Measurements from ENCODE around the gene PIAS2. TPM values are rescaled to one million over a fixed set of nuclear protein-coding genes. Genes with fewer than 3 reads are reported as not detected.

The PIAS2 gene
- total and polyA plus RNA-seq, 9 of the 15 experiments (the other 6 are each of a cell fraction or from before 2014, with no cell fraction given), result 2.9 to 23.9 (median 12.0) TPM

DNA sequence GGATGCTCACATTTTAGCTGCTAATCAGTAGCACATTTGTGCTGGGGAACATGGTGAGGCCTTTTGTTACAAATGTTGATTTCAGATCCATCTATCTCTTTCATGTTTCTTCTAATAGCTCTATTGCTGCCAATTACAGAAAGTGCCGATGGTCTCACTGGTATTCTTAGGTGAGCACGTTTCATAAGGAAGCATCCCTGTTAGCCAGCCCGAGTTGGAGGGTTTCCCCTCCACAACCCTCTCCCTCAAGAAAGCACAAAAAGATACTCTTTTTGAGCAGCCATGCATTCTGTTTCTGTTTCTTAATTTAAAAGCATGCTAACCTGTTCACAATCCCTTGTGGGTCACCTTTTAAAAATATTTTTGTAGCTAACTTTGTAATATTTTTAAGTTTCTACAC, 129.6 kb downstream of the PIAS2 start:
- TF ChIP-seq THRAP3 (IDR thresholded peaks at IDR 0.05; ENCODE audit: borderline replicate concordance), result no peak
- no peak for TF ChIP-seq ADNP (tag; IDR thresholded peaks at IDR 0.05)
- TF ChIP-seq KLF16 (IDR thresholded peaks at IDR 0.05), result no peak
- TF ChIP-seq ZNF668 (CRISPR knock-in tag; IDR thresholded peaks at IDR 0.05), result no peak
- no peak for TF ChIP-seq ARID3B (CRISPR knock-in tag; IDR thresholded peaks at IDR 0.05; ENCODE audit: borderline replicate concordance)
- no peak for TF ChIP-seq KLF1 (tag; IDR thresholded peaks at IDR 0.05)
- TF ChIP-seq ZNF274 (IDR thresholded peaks at IDR 0.05; ENCODE audit: borderline replicate concordance, low read depth, low read length), result no peak
- no peak for TF ChIP-seq NCOA1 (IDR thresholded peaks at IDR 0.05; ENCODE audit: low read depth)
- no peak overlapping the region for H3K27ac ChIP-seq (ENCODE audit: extremely low read depth, low read depth, low read length)
- DNase-seq (ENCODE audit: extremely low read depth in 1 of 4, low spot score in 3 of 4), result no peak
- no peak overlapping the region for H3K4me3 ChIP-seq
- WGBS (ENCODE audit: insufficient coverage, low coverage, missing lambda C conversion rate), result 31% methylated on average over 3 of the region's 3 CpGs
- BruUV-seq (replicated peaks), result no TSS peak
- ChIA-PET CTCF (ENCODE audit: low intra/inter-chr PET ratio) (no interaction called here), POLR2A (interaction anchor here (0.7 kb wide), 1 partner anchor 72 kb away, joined by 3 read pairs; no protein-coding TSS in a partner anchor)
- no peaks in the 10 kb centered on the region for H3K79me2 ChIP-seq (ENCODE audit: control insufficient read depth, insufficient read depth, low read length)
- intact Hi-C loops (cut with micrococcal nuclease) (no loop called here), in situ Hi-C loops (cut with MboI) (no loop called here)
- no peaks in the 10 kb centered on the region for H3K4me1 ChIP-seq (replicated peaks in 1 of 2; ENCODE audit: control insufficient read depth in 2 of 2, insufficient read depth in 2 of 2, low read length in 2 of 2)
- H3K4me2 ChIP-seq (ENCODE audit: insufficient read depth, low read length), result no peak overlapping the region
- no peak for FAIRE-seq
- H4K20me1 ChIP-seq (replicated peaks; ENCODE audit: control insufficient read depth, insufficient read depth, low read length), result no peaks in the 10 kb centered on the region
- H3K27me3 ChIP-seq (ENCODE audit: control insufficient read depth in 2 of 2, insufficient read depth in 2 of 2, low read length in 2 of 2), result no peaks in the 10 kb centered on the region
- H3K9ac ChIP-seq (ENCODE audit: insufficient read depth in 1 of 2, low read depth in 2 of 2, low read length in 2 of 2), result no peak overlapping the region
- no peaks in the 10 kb centered on the region for H3K9me1 ChIP-seq (ENCODE audit: control insufficient read depth, insufficient read depth, low read length)
- H3K36me3 ChIP-seq (ENCODE audit: control insufficient read depth, insufficient read depth, low read length), result no peaks in the 10 kb centered on the region
- H3K9me3 ChIP-seq (replicated peaks; ENCODE audit: control insufficient read depth, insufficient read depth, low read depth, low read length), result no peaks in the 10 kb centered on the region
- no peak overlapping the region for H2AFZ ChIP-seq (ENCODE audit: low read depth, low read length)
- no peak for ATAC-seq
